Right lobe of liver (tissue), 6 donors: ENCODE results near the gene CHPT1. TPM values are rescaled to one million over a fixed set of nuclear protein-coding genes. Genes with fewer than 3 reads are reported as not detected.
A peak's percentile ranks its signal among the peaks of the same experiment; 100 is the strongest.

ENCODE experiments used
- ATAC-seq, 4 donors: fragments of 200-7000 bp; cut with Tn5 transposase; one replicate each; pipeline ENCODE4 v1.9.1; 2020; ENCODE audit warnings: mild to moderate bottlenecking in 4 of 4, moderate library complexity in 4 of 4
- DNase-seq, 3 donors: peaks; one replicate each; pipeline ENCODE4 v3.0.0-alpha.2; 2020
- H3K27ac ChIP-seq, 3 donors: fragments of 200-600 bp; one replicate each; pipeline ENCODE4 v1.8.0; 2022
- H3K27me3 ChIP-seq, 2 donors: fragments of 200-600 bp; one replicate each; pipeline ENCODE4 v1.8.0; 2022
- H3K36me3 ChIP-seq, 4 donors: fragments of 200-600 bp; sonication (generic) in 1 of 4; one replicate each; pipeline versions ENCODE4 v1.5.1 to v1.8.0; 2017 to 2022; ENCODE audit warnings: control low read depth in 1 of 4
- H3K4me1 ChIP-seq, 4 donors: fragments of 200-600 bp; sonication (generic) in 1 of 4; one replicate each; pipeline versions ENCODE4 v1.5.1 to v1.8.0; 2017 to 2022; ENCODE audit warnings: control low read depth in 1 of 4
- H3K4me3 ChIP-seq, 3 donors: fragments of 200-600 bp; one replicate each; pipeline ENCODE4 v1.8.0; 2022
- H3K9me3 ChIP-seq, 4 donors: fragments of 200-600 bp; sonication (generic) in 1 of 4; one replicate each; pipeline versions ENCODE4 v1.5.1 to v1.8.0; 2017 to 2022; ENCODE audit warnings: control low read depth in 1 of 4
- POLR2A ChIP-seq: fragments of 450-650 bp; IDR thresholded peaks from one replicate; pipeline ENCODE4 v1.6.1; 2017; ENCODE audit warnings: antibody characterized with exemption, mild to moderate bottlenecking
- WGBS: methylation state at CpG from one replicate; pipeline ENCODE4 v1.1.6; 2018; ENCODE audit warnings: low coverage, low lambda C conversion rate; ENCODE audit not compliant: insufficient coverage; ENCODE audit errors: missing lambda C conversion rate; 5-methylcytosine and 5-hydroxymethylcytosine counted together
- intact Hi-C, 2 donors: fragments of 100-400 bp; cut with DNase I; formaldehyde crosslinking; loops; one replicate each; pipeline versions ENCODE4 v1.11.2 to v1.14.1; 2022
- total RNA-seq, 6 experiments: library from RNA; depleted of rRNA in 2 of 6; stranded (reverse); fragments of >200 nt in 2 of 6; fragmentation: NEBNext Ultra II Directional in 3 of 6; extraction: Animal tissue kit (Norgen Biotek cat#: 25700) in 3 of 6; gene quantifications; one replicate each; pipeline versions ENCODE4 v1.1.0 to v1.2.4, GENCODE V29; 2016 to 2023
- TF ChIP-seq, protein P1 (sequence below), 4 donors: fragments of 200-600 bp in 3 of 4; fragments of 450-650 bp in 1 of 4; IDR thresholded peaks; one replicate each; pipeline versions ENCODE4 v1.5.1 to v1.8.0; 2016 to 2022; ENCODE audit warnings: antibody characterized with exemption in 4 of 4, mild to moderate bottlenecking in 2 of 4
- donor health status: DM: no; HTN: yes; CAD: no.
- donor health status: DM: no; HTN: no; CAD: no.
- donor health status: DM: no; HTN: no; CAD: no.
- donor health status: DM: no; HTN: yes; CAD: no.
- donor health status: DM: no; HTN: yes; CAD: no.

Gene CHPT1
- total RNA-seq, 6 experiments from 2014 or later, result 52.3 to 110 (median 75.8) TPM

DNA sequence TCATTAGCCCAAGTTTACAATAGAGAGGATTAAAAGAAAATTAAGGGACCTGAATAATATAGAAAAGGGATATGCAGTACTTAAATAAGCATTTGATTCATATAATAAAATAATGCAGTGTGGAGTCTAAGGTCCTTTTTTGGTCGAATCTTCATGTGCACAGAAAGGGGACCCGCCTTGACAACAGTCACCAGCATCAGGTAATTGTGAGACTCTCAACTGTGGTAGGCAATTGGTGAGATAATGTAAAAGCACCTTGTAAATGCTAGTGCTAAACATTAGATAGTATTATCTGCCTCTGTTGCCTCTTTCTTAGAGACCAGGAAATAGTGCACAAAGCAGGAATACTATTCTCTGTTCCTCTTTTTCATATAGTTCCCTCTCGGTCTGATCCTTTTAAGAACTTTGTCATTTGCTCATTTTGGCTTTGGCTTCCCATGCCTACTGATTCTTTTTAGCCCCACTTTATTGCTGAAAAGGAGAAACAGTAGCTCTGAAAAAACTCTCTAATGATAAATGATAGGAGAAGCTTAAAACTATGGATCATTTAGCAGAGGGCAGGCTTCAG is 17.5 kb downstream of the CHPT1 start:
- no peak overlapping the region for H3K4me3 ChIP-seq
- WGBS, result 73% methylated on average over 3 of the region's 3 CpGs
- ATAC-seq (no peak), DNase-seq (no peak)
- TF ChIP-seq POLR2A, result no peak
- TF ChIP-seq, protein P1, sequence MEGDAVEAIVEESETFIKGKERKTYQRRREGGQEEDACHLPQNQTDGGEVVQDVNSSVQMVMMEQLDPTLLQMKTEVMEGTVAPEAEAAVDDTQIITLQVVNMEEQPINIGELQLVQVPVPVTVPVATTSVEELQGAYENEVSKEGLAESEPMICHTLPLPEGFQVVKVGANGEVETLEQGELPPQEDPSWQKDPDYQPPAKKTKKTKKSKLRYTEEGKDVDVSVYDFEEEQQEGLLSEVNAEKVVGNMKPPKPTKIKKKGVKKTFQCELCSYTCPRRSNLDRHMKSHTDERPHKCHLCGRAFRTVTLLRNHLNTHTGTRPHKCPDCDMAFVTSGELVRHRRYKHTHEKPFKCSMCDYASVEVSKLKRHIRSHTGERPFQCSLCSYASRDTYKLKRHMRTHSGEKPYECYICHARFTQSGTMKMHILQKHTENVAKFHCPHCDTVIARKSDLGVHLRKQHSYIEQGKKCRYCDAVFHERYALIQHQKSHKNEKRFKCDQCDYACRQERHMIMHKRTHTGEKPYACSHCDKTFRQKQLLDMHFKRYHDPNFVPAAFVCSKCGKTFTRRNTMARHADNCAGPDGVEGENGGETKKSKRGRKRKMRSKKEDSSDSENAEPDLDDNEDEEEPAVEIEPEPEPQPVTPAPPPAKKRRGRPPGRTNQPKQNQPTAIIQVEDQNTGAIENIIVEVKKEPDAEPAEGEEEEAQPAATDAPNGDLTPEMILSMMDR (IDR thresholded peaks at IDR 0.05), result no peak
- no peaks in the 10 kb centered on the region for H3K27me3 ChIP-seq
- intact Hi-C loops, result no loop called here
- peak overlapping the region in 1 of 3 donors; percentile 79 for H3K27ac ChIP-seq
- H3K4me1 ChIP-seq, result peaks cover 0 to 60% (median 17%) of the 10 kb centered on the region in 4 donors
- H3K36me3 ChIP-seq, result no peaks in the 10 kb centered on the region
- H3K9me3 ChIP-seq, result no peaks in the 10 kb centered on the region

DNA sequence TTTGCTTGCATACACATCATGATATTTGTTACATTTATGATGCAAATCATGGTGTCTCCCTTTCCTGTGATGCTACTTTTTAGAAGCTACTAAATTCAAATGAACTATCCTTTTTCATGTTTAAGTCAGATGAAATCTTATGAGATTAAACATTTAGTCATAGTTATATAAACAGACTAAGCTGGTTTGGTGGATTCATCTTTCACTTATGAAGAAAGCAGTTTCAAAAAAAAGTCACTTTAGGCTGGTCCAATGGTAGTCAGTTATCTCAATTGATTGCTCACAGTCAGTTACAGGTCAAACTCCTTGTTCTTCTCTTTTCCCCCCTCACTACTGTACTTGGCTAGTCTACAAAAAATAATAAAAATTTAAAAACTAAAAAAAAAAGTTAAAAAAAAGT is 22.1 kb downstream of the CHPT1 start:
- H3K27me3 ChIP-seq, result no peaks in the 10 kb centered on the region
- H3K27ac ChIP-seq, result no peak overlapping the region
- ATAC-seq, result peak in 1 of 4 donors; percentile 36
- intact Hi-C loops, result no loop called here
- H3K4me1 ChIP-seq, result peaks cover 0 to 18% (median 5%) of the 10 kb centered on the region in 4 donors
- H3K9me3 ChIP-seq, result no peaks in the 10 kb centered on the region
- H3K36me3 ChIP-seq, result peaks cover 4 to 19% (median 6%) of the 10 kb centered on the region in 4 donors
- H3K4me3 ChIP-seq, result no peak overlapping the region
- TF ChIP-seq, protein P1 (IDR thresholded peaks at IDR 0.05), result no peak
- no peak for TF ChIP-seq POLR2A
- no peak for DNase-seq

DNA sequence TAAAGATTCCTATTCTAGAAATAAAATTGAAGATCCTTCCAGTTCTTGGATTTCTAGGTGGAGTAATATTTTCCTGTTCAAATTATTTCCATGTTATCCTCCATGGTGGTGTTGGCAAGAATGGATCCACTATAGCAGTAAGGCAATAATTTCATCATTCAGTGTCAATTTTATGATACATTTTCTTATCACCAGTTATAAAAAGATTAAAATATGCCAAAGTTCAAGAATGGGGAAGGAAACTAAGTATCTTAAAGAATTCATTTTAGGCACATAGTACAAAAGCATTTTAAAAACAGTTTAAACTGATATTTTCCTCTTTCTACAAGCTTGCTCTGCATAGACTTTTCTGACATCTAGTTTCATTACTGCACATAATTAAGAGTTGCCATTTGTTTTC is 22.7 kb downstream of the CHPT1 start:
- ATAC-seq (no peak), DNase-seq (no peak)
- Histone ChIP-seq H3K36me3 (peaks cover 4 to 23% (median 8%) of the 10 kb centered on the region in 4 donors), H3K27me3 (no peaks in the 10 kb centered on the region), H3K27ac (no peak overlapping the region), H3K4me3 (no peak overlapping the region), H3K9me3 (no peaks in the 10 kb centered on the region), H3K4me1 (peaks cover 0 to 12% (median 2%) of the 10 kb centered on the region in 4 donors)
- TF ChIP-seq, protein P1 (IDR thresholded peaks at IDR 0.05), result no peak
- no peak for TF ChIP-seq POLR2A
- intact Hi-C loops, result no loop called here

DNA sequence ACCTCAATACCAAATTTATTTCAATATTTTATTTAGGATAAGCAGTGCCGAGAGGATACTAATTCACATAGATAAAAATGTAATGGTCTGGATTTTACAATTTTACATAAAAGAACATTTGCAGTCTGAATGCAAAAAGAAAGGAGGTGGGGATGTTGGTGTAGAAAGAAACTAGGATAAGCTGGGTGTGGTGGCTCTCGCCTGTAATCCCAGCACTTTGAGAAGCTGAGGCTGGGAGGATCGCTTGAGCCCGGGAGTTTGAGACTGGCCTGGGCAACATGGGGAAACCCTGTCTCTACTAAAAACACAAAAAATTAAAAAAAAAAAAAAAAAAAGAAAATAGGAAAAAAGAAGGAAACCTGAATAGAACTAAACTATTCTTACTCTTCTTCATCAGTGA is 25.0 kb downstream of the CHPT1 start:
- WGBS, result 98% methylated on average over 3 of the region's 4 CpGs
- ATAC-seq, result no peak

More for the DNA sequence above, 25.0 kb downstream of the CHPT1 start:
- no peaks in the 10 kb centered on the region for H3K9me3 ChIP-seq
- H3K4me3 ChIP-seq, result no peak overlapping the region
- intact Hi-C loops, result no loop called here
- DNase-seq, result no peak
- H3K4me1 ChIP-seq, result no peaks in the 10 kb centered on the region
- H3K27me3 ChIP-seq, result no peaks in the 10 kb centered on the region
- H3K36me3 ChIP-seq, result peaks cover 4 to 41% (median 12%) of the 10 kb centered on the region in 4 donors
- no peak overlapping the region for H3K27ac ChIP-seq
- TF ChIP-seq, protein P1 (IDR thresholded peaks at IDR 0.05), result no peak
- no peak for TF ChIP-seq POLR2A
